CD4-positive, alpha-beta T cell treated with Interleukin-15 for 1 hour (primary cell): ENCODE measurements around the gene SAP30BP.

Source experiments
- DNase-seq: peaks from one replicate; pipeline ENCODE4 v3.0.0-alpha.2; 2020

Gene SAP30BP

DNA sequence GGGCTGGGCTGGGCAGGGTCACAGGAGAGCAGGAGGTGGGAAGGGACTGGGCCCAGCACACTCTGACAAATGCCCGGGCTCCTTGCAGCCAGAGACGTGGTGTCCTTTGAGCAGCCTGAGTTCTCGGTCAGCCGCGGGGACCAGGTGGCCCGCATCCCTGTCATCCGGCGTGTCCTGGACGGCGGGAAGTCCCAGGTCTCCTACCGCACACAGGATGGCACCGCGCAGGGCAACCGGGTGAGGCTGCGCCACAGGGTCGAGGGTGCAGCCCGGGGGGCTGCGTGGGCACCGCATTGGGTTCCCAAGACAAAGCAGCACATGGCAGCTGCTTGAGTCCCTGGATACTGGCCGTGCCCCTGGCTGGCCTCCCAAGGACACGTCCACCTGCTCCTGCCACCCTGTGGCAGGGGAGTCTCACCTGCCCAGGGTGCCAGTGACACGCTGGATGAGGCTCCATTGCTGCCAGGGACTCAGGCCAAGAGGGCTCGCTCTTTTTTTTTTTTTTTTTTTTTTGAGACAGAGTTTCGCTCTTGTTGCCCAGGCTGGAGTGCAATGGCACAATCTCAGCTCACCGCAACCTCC lies 76.6 kb downstream of the SAP30BP start:
- no peak for DNase-seq

DNA sequence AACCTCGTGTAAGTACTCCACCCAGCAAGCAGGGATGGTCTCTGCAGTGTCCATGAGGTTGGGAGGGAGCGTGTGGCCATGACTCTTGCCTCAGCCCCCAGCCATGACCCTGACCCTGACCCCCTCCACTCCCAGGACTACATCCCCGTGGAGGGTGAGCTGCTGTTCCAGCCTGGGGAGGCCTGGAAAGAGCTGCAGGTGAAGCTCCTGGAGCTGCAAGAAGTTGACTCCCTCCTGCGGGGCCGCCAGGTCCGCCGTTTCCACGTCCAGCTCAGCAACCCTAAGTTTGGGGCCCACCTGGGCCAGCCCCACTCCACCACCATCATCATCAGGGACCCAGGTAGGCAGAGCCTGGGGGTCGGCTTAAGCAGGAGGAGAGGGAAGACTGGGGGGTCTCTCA lies 81.6 kb downstream of the SAP30BP start:
- no peak for DNase-seq

DNA sequence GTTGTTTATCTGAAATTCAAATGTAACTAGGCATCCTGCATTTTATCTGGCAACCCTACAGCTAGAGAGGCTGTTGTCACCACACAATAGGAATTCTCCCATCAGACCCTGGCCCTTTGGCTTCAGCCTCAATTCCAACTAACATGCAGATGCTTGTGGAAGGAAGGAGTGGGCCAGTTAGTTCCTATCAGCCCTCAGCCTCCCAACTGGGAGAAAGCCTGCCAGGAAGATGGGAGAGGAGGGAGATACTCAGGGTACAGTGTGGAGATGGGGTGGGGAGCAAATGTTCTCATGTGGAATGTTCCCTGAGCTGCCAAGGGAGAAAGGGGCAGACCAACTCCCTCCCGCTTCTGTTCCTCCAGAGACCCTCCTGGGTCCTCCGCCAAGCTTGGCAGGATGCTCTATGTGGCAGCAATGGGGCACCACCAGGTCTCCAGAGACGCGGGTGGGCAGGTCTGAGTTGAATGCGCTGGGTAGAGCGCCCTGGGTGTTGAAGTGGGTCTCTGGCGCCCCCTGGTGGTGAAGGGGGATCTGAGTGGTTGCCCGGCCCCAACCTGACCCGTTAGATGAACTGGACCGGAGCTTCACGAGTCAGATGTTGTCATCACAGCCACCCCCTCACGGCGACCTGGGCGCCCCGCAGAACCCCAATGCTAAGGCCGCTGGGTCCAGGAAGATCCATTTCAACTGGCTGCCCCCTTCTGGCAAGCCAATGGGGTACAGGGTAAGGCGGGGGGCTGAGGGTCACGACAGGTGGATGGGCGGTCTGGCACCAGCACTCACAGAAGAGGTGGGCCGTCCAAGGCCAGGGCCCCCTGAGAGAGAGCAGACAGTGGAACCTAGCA lies 82.6 kb downstream of the SAP30BP start:
- peak; percentile 85 for DNase-seq

DNA sequence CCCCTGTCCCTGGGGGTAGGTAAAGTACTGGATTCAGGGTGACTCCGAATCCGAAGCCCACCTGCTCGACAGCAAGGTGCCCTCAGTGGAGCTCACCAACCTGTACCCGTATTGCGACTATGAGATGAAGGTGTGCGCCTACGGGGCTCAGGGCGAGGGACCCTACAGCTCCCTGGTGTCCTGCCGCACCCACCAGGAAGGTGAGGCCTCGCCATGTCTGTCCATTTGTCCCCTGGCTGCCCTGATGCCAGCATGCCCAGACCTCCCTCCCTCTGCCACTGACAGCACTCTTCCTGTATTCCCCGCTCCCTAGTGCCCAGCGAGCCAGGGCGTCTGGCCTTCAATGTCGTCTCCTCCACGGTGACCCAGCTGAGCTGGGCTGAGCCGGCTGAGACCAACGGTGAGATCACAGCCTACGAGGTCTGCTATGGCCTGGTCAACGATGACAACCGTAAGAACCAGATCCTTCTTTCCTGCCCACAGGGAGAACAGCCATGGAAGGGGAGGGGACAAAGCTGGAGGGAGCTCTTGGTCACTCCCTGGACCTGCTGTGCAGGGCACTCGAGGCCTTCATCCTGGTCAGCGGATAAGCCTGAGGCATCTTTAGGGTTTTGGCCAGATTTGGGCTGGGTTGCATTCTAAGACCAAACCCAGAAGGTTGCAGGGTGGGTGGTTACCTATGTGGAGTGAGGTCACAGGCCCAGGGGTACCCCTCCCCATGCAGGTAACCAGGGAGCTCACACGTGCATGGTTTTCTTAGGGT lies 83.7 kb downstream of the SAP30BP start:
- no peak for DNase-seq

DNA sequence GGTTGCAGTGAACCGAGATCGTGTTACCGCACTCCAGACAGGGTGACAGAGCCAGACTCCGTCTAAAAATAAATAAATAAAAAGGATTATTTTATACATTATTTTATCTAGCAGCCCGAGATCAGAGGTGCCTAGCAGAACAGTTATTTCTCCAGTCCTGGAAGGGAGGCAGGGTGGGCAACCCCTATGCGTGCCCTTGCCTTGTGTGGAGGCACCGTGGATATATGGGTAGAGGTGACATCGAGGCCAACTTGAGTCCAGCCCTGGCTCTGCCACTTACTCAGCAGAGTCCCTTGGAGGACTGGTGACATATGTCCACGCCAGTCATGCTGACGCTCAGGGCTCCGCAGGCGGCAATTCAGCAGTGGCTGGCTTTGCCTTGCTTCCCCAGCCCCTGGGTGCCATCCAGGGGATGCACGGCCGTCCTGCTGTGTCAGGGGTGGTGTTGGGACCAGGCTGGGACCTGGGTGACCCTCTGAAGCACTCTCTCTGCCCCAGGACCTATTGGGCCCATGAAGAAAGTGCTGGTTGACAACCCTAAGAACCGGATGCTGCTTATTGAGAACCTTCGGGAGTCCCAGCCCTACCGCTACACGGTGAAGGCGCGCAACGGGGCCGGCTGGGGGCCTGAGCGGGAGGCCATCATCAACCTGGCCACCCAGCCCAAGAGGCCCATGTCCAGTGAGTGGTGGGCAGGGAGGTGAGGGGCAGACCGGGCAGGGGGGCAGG lies 84.7 kb downstream of the SAP30BP start:
- DNase-seq, result no peak

DNA sequence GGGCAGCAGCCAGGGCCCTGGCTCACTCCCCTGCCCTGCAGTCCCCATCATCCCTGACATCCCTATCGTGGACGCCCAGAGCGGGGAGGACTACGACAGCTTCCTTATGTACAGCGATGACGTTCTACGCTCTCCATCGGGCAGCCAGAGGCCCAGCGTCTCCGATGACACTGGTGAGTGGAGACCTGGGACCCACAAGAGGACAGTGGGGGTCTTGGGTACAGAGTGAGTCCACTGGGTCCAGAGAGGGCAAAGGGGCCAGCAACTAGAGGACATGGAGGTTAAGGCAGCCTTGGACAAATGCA lies 85.2 kb downstream of the SAP30BP start:
- no peak for DNase-seq

DNA sequence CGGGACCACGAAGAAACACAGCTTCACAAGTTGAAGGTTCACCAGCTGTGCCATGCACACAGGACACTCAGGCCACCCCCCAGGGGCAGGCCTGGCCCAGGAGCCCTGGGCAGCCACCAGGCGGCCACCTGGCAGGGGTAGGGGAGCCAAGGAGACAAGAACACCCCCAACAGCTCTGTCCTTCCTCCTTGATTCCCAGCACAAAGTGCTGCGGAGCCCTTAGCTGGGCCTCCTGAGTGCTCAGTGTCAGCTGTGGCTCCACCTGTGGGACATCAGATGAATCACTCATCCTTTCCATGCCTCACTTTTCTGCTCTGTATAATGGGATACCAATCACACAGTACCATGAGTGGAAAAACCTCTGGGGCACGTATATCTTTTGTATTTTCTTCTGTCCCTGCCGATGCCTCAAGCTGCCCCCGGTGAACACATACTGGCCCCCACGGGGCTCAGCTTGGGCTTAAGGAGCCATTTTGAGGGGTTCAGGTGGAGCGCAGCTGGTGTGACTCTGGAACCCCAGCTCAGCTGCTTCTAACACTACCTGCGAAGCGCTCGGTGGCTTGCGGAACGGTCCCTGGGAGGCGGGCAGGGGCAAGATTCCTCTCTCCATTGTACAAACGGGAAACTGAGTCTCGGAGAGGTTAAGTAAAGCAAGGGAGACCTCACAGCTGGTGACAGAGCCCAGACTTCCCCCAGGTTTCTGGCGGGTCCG lies 85.8 kb downstream of the SAP30BP start:
- no peak for DNase-seq

DNA sequence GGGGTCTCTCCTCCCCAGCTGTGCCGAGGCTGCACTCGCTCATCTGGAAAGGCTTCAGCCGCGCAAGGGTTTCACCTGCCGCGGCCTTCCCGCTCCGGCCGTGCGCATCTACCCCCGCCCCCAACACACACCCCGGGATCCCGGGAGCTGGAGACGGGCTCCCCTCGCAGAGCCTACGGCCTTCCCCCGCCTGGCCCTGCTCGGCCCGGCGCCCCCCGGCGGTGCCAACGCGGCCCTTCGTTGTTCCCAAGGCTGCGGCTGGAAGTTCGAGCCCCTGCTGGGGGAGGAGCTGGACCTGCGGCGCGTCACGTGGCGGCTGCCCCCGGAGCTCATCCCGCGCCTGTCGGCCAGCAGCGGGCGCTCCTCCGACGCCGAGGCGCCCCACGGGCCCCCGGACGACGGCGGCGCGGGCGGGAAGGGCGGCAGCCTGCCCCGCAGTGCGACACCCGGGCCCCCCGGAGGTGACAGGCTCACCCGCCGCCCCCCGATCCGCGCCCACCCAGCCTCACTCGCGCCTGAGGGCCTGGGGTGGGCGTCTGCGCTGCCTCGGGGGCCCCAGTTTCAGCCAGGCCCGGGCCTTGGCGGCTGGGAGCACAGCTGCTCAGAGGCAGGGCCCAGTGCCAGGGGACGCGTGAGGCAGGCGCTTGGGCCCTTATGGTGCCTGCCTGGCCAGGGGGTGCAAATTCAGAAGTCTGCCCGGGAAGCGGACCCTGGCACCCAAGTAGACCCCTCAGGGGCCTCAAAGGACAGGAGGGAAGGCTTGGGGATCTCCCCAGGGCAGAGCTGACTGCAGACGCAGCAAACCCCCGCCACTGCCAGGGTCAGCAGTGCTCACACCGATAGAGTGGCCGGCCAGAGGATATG lies 86.6 kb downstream of the SAP30BP start:
- DNase-seq, result peak; percentile 76

DNA sequence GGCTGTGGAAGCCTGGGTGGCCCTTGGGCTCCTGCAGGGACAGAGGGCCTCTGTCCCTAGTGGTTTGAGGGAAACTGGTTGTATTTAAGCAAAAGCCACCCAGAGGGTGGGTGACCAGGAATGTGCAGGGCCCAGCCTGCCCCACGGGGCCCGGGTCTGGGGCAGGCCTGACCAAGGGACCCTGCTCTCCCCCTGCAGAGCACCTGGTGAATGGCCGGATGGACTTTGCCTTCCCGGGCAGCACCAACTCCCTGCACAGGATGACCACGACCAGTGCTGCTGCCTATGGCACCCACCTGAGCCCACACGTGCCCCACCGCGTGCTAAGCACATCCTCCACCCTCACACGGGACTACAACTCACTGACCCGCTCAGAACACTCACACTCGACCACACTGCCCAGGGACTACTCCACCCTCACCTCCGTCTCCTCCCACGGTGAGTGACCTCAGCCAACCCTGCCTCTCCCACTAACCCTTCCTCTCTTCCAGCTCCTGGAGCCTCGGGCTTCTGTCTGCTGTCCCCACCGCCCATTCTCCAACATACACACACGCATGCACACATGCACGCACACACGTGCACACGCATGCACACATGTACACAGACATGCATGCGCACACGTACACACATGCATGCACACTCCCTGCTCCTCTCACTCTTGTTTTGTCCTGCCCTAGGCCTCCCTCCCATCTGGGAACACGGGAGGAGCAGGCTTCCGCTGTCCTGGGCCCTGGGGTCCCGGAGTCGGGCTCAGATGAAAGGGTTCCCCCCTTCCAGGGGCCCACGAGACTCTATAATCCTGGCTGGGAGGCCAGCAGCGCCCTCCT lies 87.5 kb downstream of the SAP30BP start:
- DNase-seq, result no peak

DNA sequence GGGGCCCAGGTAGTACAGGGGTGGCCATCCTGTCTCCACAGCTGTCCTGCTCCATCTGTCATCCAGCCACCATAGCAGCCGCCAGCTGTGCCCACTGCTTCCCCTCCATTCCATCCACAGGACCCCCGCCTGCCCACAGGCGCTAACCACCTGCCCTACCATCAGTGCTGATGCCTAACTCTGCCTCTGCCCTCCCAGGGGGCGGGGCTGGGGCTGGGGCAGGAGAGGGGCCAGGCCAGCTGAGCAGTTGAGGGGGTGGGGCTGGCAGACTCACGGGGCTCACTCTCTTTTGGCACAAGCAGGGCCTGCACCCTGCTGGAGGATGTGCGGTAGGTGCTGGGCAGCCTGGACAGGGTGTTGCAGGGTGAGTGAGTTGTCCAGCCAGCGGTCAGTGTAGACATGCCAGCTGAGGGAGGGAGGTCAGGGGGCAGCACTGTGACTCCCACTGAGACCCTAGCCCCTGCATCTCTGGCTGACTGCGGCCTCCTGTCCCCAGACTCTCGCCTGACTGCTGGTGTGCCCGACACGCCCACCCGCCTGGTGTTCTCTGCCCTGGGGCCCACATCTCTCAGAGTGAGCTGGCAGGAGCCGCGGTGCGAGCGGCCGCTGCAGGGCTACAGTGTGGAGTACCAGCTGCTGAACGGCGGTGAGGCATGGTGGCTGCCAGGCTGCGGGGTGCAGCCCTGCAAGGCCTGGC lies 88.2 kb downstream of the SAP30BP start:
- DNase-seq, result no peak

DNA sequence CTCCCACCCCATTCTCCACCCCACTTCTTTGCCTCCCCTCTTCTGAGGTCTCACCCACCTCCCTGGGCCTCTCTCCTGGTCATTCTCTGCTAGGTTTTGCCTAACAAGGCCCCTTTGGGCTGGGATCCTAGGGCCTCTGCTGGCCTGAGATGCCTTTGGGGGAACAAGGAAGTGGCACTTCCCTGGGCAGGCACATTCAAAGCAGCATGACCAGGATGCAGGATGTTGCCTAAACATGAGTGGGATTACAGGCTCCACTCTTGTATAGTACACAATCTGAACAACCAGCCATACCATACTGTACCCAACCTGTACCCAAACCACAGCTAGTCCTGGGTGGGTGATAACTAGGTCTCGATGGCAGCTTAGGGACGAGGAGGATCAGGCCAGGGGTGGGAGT lies 88.9 kb downstream of the SAP30BP start:
- no peak for DNase-seq

DNA sequence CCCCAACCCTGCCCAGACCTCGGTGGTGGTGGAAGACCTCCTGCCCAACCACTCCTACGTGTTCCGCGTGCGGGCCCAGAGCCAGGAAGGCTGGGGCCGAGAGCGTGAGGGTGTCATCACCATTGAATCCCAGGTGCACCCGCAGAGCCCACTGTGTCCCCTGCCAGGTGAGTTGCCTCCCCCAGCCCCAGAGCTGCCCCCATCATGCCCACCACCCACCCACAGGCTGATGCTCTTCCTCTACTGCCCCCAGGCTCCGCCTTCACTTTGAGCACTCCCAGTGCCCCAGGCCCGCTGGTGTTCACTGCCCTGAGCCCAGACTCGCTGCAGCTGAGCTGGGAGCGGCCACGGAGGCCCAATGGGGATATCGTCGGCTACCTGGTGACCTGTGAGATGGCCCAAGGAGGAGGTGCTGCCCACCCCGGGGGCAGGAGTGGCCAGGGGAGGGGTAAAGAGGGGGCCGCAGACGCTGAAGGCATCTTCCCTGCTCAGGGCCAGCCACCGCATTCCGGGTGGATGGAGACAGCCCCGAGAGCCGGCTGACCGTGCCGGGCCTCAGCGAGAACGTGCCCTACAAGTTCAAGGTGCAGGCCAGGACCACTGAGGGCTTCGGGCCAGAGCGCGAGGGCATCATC lies 89.4 kb downstream of the SAP30BP start:
- DNase-seq, result no peak

DNA sequence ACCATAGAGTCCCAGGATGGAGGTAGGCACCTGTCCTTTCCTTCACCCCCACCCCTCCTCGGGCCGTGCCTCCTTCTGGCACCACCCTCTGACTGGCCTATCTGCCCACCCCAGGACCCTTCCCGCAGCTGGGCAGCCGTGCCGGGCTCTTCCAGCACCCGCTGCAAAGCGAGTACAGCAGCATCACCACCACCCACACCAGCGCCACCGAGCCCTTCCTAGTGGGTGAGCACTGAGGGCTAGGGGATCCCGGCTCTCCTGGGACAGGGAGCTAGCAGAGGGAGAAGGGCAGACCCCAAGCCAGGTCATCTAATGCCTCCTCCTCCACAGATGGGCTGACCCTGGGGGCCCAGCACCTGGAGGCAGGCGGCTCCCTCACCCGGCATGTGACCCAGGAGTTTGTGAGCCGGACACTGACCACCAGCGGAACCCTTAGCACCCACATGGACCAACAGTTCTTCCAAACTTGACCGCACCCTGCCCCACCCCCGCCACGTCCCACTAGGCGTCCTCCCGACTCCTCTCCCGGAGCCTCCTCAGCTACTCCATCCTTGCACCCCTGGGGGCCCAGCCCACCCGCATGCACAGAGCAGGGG lies 90.0 kb downstream of the SAP30BP start:
- no peak for DNase-seq
